Measurements from ENCODE around the gene NAV2.

Gene NAV2

DNA sequence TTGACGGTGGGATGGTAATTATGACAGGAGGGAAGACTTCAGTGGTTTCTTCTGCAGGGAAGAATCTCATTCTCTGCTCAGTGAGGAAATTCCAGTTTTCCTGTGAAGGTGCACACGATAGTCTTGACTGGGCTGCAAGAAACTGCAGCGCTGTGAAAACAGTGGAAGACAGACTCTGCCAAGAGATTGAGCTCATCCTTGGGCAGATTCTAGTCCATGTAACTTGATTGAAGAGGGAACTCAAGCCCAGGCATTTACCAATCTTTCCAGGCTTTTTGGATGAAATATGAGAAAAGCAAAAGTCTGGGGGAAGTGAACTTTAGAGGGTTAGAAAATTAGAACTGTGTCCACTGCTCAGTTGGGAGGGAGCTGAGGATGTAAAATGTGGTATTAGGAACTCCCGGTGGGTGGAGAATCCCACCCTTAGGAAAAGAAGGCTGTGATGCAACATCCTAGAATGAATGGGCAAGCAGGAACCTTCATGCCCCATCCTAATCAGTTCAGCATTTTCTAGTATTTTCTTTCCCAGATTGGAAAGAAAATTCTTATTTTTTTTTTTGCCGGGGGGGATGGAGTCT lies 235.0 kb downstream of the NAV2 start:
- no peak for DNase-seq (ENCODE audit: low read depth)
- H3K4me3 ChIP-seq (ENCODE audit: low read length): no peak overlapping the region
- TF ChIP-seq, protein P1, sequence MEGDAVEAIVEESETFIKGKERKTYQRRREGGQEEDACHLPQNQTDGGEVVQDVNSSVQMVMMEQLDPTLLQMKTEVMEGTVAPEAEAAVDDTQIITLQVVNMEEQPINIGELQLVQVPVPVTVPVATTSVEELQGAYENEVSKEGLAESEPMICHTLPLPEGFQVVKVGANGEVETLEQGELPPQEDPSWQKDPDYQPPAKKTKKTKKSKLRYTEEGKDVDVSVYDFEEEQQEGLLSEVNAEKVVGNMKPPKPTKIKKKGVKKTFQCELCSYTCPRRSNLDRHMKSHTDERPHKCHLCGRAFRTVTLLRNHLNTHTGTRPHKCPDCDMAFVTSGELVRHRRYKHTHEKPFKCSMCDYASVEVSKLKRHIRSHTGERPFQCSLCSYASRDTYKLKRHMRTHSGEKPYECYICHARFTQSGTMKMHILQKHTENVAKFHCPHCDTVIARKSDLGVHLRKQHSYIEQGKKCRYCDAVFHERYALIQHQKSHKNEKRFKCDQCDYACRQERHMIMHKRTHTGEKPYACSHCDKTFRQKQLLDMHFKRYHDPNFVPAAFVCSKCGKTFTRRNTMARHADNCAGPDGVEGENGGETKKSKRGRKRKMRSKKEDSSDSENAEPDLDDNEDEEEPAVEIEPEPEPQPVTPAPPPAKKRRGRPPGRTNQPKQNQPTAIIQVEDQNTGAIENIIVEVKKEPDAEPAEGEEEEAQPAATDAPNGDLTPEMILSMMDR (IDR thresholded peaks at IDR 0.05; ENCODE audit: insufficient read depth, low read depth, low read length, missing control alignments): no peak

DNA sequence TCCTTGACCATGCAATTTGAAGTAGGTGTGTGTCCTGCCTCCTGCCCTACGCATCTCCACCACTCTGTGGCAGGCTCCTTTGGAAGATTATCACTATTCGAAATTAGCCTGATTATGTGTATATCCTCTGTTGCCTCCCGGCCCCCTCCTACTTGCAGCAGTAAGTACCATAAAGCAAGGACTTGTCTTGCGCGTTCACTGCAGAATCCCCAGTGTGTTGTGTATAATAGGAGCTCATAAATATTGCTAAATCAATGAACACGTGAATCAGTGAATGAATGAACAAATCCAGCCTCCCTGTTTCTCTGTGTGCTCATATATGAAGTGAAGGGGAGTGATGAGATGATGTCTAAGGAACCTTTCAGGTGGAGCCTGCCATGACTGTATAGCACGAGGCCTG lies 237.0 kb downstream of the NAV2 start:
- TF ChIP-seq, protein P1 (IDR thresholded peaks at IDR 0.05; ENCODE audit: insufficient read depth, low read depth, low read length, missing control alignments): no peak
- DNase-seq (ENCODE audit: low read depth): no peak

DNA sequence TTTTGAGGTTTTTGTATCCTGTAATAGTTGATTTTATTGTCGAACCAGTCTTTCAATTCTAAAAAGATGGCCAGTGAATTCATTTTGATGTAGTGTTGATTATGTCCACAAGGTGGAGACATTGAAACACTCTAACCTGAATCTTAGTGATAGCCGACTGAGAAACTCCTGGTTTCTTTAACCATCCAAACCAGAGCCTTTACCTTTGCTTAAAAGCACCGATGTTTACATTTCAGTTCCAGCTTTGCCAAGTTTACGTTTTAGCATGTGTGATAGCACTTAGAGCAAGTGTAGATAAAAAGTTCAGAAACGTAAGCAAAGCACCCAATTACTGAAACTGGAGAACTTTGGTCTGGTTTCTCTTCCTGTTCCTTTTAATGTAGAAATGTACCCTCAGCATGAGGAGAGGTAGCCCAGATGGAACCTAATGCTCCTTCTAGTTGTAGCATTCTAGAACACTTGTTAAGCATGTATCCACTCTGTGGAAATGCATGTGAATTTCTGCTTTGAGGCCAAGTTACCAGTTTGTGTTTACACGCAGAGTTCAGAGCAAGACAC lies 239.0 kb downstream of the NAV2 start:
- TF ChIP-seq, protein P1 (IDR thresholded peaks at IDR 0.05; ENCODE audit: insufficient read depth, low read depth, low read length, missing control alignments): peak; percentile 65
- DNase-seq (ENCODE audit: low read depth): peak; percentile 68
- no peak overlapping the region for H3K4me3 ChIP-seq (ENCODE audit: low read length)

More for the DNA sequence above, 237.0 kb downstream of the NAV2 start:
- H3K4me3 ChIP-seq (ENCODE audit: low read length): no peak overlapping the region

DNA sequence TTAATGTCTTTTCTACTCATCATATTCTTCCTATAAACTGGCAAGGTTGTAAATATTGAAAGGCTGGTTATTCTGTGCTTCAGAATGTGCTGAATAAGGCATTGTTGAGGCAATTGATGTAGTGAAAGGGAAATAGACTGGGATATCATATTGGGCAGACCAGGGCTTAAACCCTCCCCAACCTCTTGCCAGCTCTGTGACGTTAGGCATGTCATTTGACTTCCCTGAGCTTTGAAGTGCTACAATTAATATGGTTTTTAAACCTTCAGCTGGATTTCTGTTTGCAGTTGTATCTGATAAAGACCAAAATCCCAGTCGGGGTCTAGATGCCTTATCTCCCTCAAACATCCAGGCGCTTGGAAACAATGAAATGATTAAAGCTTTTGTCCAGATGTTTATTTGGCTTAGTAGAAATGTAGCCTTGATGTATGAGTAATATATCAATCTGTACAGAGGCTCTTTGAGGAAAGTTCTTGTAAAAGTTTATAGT lies 239.5 kb downstream of the NAV2 start:
- TF ChIP-seq, protein P1 (IDR thresholded peaks at IDR 0.05; ENCODE audit: insufficient read depth, low read depth, low read length, missing control alignments): no peak
- no peak for DNase-seq (ENCODE audit: low read depth)
- H3K4me3 ChIP-seq (ENCODE audit: low read length): no peak overlapping the region

DNA sequence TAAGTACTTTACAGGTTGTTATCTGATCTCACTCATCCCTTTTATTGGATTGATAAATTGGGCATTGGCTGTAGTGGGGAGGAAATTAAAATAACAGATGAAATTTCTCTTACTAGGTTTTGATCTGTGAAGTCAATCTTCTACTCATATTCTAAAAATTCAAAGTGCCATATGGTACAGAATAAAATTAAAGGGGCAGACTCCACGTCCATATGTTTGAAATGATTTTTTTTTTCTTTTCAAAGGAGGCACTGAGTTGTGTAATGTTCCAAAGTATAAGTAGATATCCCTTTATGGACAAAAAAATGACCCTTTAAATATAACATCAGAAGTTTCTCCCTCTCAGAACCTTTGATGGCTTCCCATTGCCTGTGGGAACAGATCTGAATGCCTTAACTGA lies 240.3 kb downstream of the NAV2 start:
- DNase-seq (ENCODE audit: low read depth): no peak
- TF ChIP-seq, protein P1 (IDR thresholded peaks at IDR 0.05; ENCODE audit: insufficient read depth, low read depth, low read length, missing control alignments): no peak
- no peak overlapping the region for H3K4me3 ChIP-seq (ENCODE audit: low read length)

DNA sequence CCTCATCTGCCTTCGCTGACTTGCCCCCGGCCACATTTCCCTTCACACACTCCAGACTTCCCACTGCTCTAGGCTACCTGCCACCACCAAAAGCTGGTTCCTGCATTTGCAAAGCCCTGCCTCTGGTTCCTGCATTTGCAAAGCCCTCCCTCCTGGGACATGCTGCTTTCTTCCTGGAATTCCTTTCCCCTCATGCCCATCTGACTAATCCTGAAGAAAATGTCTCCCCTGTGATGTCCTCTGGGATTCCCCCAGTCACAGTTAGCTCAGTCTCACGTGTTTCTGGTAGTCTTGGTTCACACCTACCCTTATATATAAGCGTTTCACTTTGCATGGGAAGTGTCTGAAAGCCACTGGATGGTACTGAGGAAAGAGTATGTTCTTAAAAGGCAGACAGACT lies 240.7 kb downstream of the NAV2 start:
- DNase-seq (ENCODE audit: low read depth): peak; percentile 67
- H3K4me3 ChIP-seq (ENCODE audit: low read length): no peak overlapping the region
- TF ChIP-seq, protein P1 (IDR thresholded peaks at IDR 0.05; ENCODE audit: insufficient read depth, low read depth, low read length, missing control alignments): no peak

DNA sequence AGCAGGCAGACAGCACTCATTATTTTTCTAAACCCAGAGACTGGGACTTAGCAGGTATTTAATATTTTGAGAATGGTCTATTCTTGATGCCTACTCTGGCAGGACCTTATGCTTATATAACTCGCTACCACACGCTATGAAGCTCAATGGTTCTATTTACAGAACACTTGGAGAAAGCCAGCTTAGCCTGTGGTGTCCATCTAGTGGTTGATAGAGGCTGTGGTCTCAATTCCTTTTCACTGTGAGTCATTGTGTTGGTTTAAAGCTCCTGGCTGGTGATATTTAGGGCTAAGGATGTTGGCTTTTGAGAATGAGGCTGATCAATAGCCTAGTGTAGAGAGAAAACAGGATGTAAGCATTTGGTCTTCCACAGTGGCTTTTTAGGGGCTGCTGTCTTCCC lies 241.3 kb downstream of the NAV2 start:
- TF ChIP-seq, protein P1 (IDR thresholded peaks at IDR 0.05; ENCODE audit: insufficient read depth, low read depth, low read length, missing control alignments): peak; percentile 72
- peak; percentile 73 for DNase-seq (ENCODE audit: low read depth)
- no peak overlapping the region for H3K4me3 ChIP-seq (ENCODE audit: low read length)
